Esophagus muscularis mucosa (tissue), 4 donors: Measurements from ENCODE around the gene GFY. TPM values are rescaled to one million over a fixed set of nuclear protein-coding genes. Genes with fewer than 3 reads are reported as not detected.

Experiments
- DNase-seq: peaks from one replicate; pipeline ENCODE4 v3.0.0-alpha.2; 2017; ENCODE audit errors: extremely low spot score
- H3K27ac ChIP-seq, 4 donors: fragments of 200-600 bp; sonication (generic); replicated peaks in 1 of 4; 1 replicate in 3 of 4; 2 replicates in 1 of 4; pipeline ENCODE4 v1.5.1; 2016 to 2019; ENCODE audit warnings: mild to moderate bottlenecking in 1 of 4
- H3K27me3 ChIP-seq, 4 donors: fragments of 200-600 bp; sonication (generic); one replicate each; pipeline versions ENCODE4 v1.5.1 to v1.6.0; 2016 to 2019
- H3K36me3 ChIP-seq, 4 donors: fragments of 200-600 bp; sonication (generic); one replicate each; pipeline ENCODE4 v1.5.1; 2016 to 2019
- H3K4me1 ChIP-seq, 4 donors: fragments of 200-600 bp; sonication (generic); one replicate each; pipeline ENCODE4 v1.5.1; 2016 to 2019
- H3K4me3 ChIP-seq, 4 donors: fragments of 200-600 bp; sonication (generic); 1 replicate in 2 of 4; 2 replicates in 2 of 4; pipeline ENCODE4 v1.5.1; 2016 to 2019; ENCODE audit warnings: mild to moderate bottlenecking in 4 of 4, moderate library complexity in 1 of 4
- H3K9me3 ChIP-seq, 4 donors: fragments of 200-600 bp; sonication (generic); 1 replicate in 3 of 4; 2 replicates in 1 of 4; pipeline ENCODE4 v1.5.1; 2016 to 2019
- EP300 ChIP-seq: sonication (generic); formaldehyde crosslinking; IDR thresholded peaks from one replicate; pipeline ENCODE4 v1.6.1; 2017; ENCODE audit warnings: antibody characterized with exemption
- POLR2A ChIP-seq: fragments of 450-650 bp; IDR thresholded peaks from one replicate; pipeline ENCODE4 v1.6.1; 2017; ENCODE audit warnings: antibody characterized with exemption, moderate library complexity, mild to moderate bottlenecking, low read depth
- POLR2AphosphoS5 ChIP-seq, 2 donors: sonication (generic); formaldehyde crosslinking; IDR thresholded peaks; one replicate each; pipeline ENCODE4 v1.6.1; 2017; ENCODE audit warnings: antibody characterized with exemption in 2 of 2
- WGBS: methylation state at CpG from one replicate; pipeline ENCODE4 v1.1.5; 2018; 5-methylcytosine and 5-hydroxymethylcytosine counted together
- intact Hi-C: fragments of 100-400 bp; cut with DNase I; formaldehyde crosslinking; loops from one replicate; pipeline ENCODE4 v1.15.1; 2023
- total RNA-seq, 4 donors: library from RNA; depleted of rRNA; stranded (reverse); fragments of >200 nt; gene quantifications; one replicate each; pipeline versions ENCODE4 v1.1.0 to v1.2.1, GENCODE V29; 2016
- TF ChIP-seq, protein P1 (sequence below), 3 experiments: fragments of 200-600 bp in 2 of 3; fragments of 450-650 bp in 1 of 3; sonication (generic) in 2 of 3; IDR thresholded peaks; one replicate each; pipeline ENCODE4 v1.5.1; 2017 to 2019; ENCODE audit warnings: antibody characterized with exemption in 3 of 3, mild to moderate bottlenecking in 2 of 3, moderate library complexity in 1 of 3

Gene GFY
- total RNA-seq, 4 donors from 2014 or later: not detected

GRCh38 chr19:49461656-49462055, 36.5 kb downstream of the GFY start:
- H3K27ac ChIP-seq: no peak overlapping the region
- intact Hi-C loops: no loop called here
- WGBS: 95% methylated on average over 26 of the region's 37 CpGs
- peaks cover 4 to 72% (median 49%) of the 10 kb centered on the region in 4 donors for H3K36me3 ChIP-seq
- H3K9me3 ChIP-seq: no peaks in the 10 kb centered on the region
- no peak overlapping the region for H3K4me3 ChIP-seq
- DNase-seq: no peak
- peaks cover 0 to 12% (median 4%) of the 10 kb centered on the region in 4 donors for H3K4me1 ChIP-seq
- TF ChIP-seq, protein P1, sequence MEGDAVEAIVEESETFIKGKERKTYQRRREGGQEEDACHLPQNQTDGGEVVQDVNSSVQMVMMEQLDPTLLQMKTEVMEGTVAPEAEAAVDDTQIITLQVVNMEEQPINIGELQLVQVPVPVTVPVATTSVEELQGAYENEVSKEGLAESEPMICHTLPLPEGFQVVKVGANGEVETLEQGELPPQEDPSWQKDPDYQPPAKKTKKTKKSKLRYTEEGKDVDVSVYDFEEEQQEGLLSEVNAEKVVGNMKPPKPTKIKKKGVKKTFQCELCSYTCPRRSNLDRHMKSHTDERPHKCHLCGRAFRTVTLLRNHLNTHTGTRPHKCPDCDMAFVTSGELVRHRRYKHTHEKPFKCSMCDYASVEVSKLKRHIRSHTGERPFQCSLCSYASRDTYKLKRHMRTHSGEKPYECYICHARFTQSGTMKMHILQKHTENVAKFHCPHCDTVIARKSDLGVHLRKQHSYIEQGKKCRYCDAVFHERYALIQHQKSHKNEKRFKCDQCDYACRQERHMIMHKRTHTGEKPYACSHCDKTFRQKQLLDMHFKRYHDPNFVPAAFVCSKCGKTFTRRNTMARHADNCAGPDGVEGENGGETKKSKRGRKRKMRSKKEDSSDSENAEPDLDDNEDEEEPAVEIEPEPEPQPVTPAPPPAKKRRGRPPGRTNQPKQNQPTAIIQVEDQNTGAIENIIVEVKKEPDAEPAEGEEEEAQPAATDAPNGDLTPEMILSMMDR (IDR thresholded peaks at IDR 0.05): no peak
- TF ChIP-seq POLR2A: no peak
- no peaks in the 10 kb centered on the region for H3K27me3 ChIP-seq

DNA sequence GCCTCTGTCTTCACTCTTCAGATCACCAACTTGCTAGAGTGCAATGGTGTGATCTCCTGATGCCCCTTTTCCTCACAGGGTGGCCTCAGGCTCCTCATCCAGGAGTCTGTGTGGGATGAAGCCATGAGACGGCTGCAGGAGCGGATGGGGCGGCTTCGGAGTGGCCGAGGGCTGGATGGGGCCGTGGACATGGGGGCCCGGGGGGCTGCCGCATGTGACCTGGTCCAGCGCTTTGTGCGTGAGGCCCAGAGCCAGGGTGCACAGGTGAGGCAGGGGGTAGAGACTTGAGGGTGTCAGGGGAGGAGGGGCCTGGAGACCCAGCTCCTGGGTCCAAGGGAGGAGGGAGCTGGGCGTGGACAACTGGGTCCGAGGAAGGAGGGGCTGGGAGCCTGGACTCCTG, 37.3 kb downstream of the GFY start:
- no peak for DNase-seq
- H3K36me3 ChIP-seq: peaks cover 4 to 76% (median 49%) of the 10 kb centered on the region in 4 donors
- TF ChIP-seq EP300: no peak
- TF ChIP-seq, protein P1 (IDR thresholded peaks at IDR 0.05): no peak
- no peak for TF ChIP-seq POLR2AphosphoS5 (IDR thresholded peaks at IDR 0.05)
- no peak for TF ChIP-seq POLR2A
- H3K27ac ChIP-seq: no peak overlapping the region
- H3K27me3 ChIP-seq: no peaks in the 10 kb centered on the region
- H3K9me3 ChIP-seq: no peaks in the 10 kb centered on the region
- no peak overlapping the region for H3K4me3 ChIP-seq
- intact Hi-C loops: no loop called here
- WGBS: 83% methylated on average over 11 of the region's 12 CpGs
- H3K4me1 ChIP-seq: peaks cover 0 to 9% (median 3%) of the 10 kb centered on the region in 4 donors

DNA sequence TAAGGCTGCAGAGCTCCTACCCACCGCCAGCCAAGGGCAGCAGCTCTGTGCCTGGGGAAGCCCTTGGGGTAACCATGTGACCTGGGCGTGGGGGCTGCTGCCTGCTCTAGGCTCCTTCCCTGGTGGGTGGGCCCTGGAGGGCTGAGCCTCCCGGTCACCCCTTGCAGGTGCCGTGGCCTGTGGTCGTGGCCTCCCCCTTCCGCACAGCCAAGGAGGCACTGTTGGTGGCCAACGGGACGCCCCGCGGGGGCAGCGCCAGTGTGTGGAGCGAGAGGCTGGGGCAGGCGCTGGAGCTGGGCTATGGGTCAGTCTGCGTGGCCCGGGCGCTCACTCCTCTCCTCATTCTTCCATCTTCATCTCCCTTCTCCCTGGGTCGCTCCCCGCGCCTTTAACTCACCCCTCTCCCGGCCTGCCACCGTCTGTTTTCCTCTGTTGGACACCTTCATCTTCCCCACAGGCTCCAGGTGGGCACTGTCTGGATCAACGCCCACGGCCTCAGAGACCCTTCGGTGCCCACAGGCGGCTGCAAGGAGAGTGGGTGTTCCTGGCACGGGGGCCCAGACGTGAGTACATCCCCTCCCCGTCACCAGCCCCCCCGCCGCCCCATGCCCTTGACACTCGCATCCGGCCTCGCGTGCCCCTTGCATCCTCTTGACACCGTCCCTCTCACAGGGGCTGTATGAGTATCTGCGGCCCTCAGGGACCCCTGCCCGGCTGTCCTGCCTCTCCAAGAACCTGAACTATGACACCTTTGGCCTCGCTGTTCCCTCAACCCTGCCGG, 39.0 kb downstream of the GFY start:
- peaks cover 6 to 10% (median 8%) of the 10 kb centered on the region in 4 donors for H3K4me1 ChIP-seq
- no peak for DNase-seq
- no peak overlapping the region for H3K27ac ChIP-seq
- H3K27me3 ChIP-seq: no peaks in the 10 kb centered on the region
- no peaks in the 10 kb centered on the region for H3K9me3 ChIP-seq
- no peak for TF ChIP-seq POLR2AphosphoS5 (IDR thresholded peaks at IDR 0.05)
- TF ChIP-seq, protein P1 (IDR thresholded peaks at IDR 0.05): no peak
- no peak for TF ChIP-seq POLR2A
- WGBS: 93% methylated on average over 32 of the region's 39 CpGs
- peaks cover 4 to 80% (median 46%) of the 10 kb centered on the region in 4 donors for H3K36me3 ChIP-seq
- intact Hi-C loops: no loop called here
- no peak overlapping the region for H3K4me3 ChIP-seq

- intact Hi-C loops: no loop called here
- WGBS: 95% methylated on average over 3 of the region's 3 CpGs
- Histone ChIP-seq H3K27ac (no peak overlapping the region), H3K36me3 (peaks cover 4 to 80% (median 35%) of the 10 kb centered on the region in 4 donors), H3K9me3 (no peaks in the 10 kb centered on the region), H3K4me3 (no peak overlapping the region), H3K27me3 (no peaks in the 10 kb centered on the region), H3K4me1 (peaks cover 16 to 21% (median 20%) of the 10 kb centered on the region in 4 donors)
- no peak for DNase-seq
- TF ChIP-seq EP300 (no peak), POLR2A (no peak), POLR2AphosphoS5 (IDR thresholded peaks at IDR 0.05) (no peak)
Observed at GRCh38 chr19:49465371-49465770, 40.2 kb downstream of the GFY start.

DNA sequence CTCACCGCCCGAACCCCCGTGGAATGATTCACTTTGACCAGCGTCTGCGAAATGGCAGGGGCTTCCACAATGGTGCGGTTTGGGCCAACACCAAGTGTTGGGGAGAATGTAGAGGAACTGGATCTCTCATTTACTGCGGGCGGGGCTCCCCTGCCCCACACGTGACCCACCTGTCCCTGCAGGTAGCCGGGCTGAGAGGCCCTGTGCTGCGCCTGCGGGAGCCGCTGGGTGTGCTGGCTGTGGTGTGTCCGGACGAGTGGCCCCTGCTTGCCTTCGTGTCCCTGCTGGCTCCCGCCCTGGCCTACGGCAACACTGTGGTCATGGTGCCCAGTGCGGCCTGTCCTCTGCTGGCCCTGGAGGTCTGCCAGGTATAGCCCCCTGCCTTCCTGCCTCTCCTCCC, 43.0 kb downstream of the GFY start:
- Histone ChIP-seq H3K27me3 (no peaks in the 10 kb centered on the region), H3K4me3 (no peak overlapping the region), H3K9me3 (no peaks in the 10 kb centered on the region), H3K27ac (peak overlapping the region; percentile 48 to 77 (median 63)), H3K36me3 (peaks cover 4 to 60% (median 27%) of the 10 kb centered on the region in 4 donors), H3K4me1 (peaks cover 22 to 28% (median 26%) of the 10 kb centered on the region in 4 donors)
- TF ChIP-seq POLR2AphosphoS5 (IDR thresholded peaks at IDR 0.05): no peak
- TF ChIP-seq POLR2A: no peak
- no peak for TF ChIP-seq EP300
- TF ChIP-seq, protein P1 (IDR thresholded peaks at IDR 0.05): no peak
- WGBS: 89% methylated on average over 16 of the region's 19 CpGs
- intact Hi-C loops: no loop called here
- no peak for DNase-seq
